ENCODE data around the gene ADARB1. TPM values are rescaled to one million over a fixed set of nuclear protein-coding genes. Genes with fewer than 3 reads are reported as not detected.

ADARB1 gene
- total RNA-seq, 4 donors from 2014 or later: 12.1 to 32.4 (median 14.4) TPM

GRCh38 chr21:45147473-45148315, 73.3 kb downstream of the ADARB1 start:
- TF ChIP-seq CTCF (IDR thresholded peaks at IDR 0.05; ENCODE audit: low read depth): no peak

GRCh38 chr21:45148316-45148990, 74.1 kb downstream of the ADARB1 start:
- TF ChIP-seq CTCF (IDR thresholded peaks at IDR 0.05; ENCODE audit: low read depth): no peak

GRCh38 chr21:45149021-45149420, 74.6 kb downstream of the ADARB1 start:
- TF ChIP-seq CTCF (IDR thresholded peaks at IDR 0.05; ENCODE audit: low read depth): no peak

GRCh38 chr21:45150638-45151131, 76.3 kb downstream of the ADARB1 start:
- no peak for TF ChIP-seq CTCF (IDR thresholded peaks at IDR 0.05; ENCODE audit: low read depth)

GRCh38 chr21:45151445-45152160, 77.2 kb downstream of the ADARB1 start:
- TF ChIP-seq CTCF (IDR thresholded peaks at IDR 0.05; ENCODE audit: low read depth): no peak

GRCh38 chr21:45152265-45152746, 77.9 kb downstream of the ADARB1 start:
- no peak for TF ChIP-seq CTCF (IDR thresholded peaks at IDR 0.05; ENCODE audit: low read depth)
